ENCODE results near the gene ZBTB7C.
A peak's percentile ranks its signal among the peaks of the same experiment; 100 is the strongest.

ZBTB7C gene

DNA sequence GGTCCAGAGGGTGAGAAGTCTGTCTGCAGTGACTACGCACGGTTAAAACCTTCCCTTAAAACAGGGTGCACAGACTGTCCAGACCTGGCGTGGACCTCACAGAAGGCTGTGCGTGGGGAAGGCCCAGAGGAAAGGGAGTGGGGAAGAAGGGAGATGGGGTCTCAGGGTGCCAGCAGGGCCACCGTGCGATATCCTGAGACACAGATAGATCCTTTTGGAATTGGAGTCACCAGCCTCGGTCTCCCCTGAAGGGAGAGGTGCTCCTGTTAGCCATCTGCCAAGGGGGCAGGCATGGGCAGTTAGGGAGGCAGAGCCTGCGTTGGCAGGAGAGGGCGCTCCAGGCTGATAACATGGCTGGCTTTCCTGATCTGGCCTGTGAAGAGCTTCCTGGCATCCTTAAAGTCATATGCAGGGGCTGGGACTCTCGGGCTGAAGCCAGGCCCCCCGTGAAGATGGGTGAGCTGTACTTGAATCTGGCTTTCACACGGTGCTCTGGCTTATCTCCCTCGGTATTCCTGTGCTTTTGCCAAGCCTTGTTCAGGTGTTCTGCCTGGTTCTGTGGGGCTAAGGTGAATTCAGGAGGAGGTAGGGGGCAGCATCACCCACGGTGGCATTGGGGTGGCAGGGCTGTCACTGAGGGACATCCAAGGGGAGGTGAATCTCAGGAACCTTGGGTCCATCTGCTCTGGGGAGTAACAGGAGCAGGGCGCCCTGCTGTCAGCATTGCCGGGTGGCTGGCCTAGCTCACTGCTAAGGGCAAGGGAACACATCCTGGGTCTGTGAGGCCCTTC is 371.5 kb downstream of the ZBTB7C start:
- no peaks in the 10 kb centered on the region for H3K9me3 ChIP-seq (ENCODE audit: control insufficient read depth, low read length)
- peak; percentile 18 for TF ChIP-seq CTCF (IDR thresholded peaks at IDR 0.05)
- H3K36me3 ChIP-seq (ENCODE audit: control insufficient read depth, insufficient read depth, low read length), result no peaks in the 10 kb centered on the region
- no peaks in the 10 kb centered on the region for H3K4me1 ChIP-seq
- no peak overlapping the region for H3K27ac ChIP-seq
- H3K79me2 ChIP-seq, result no peaks in the 10 kb centered on the region
- H2AFZ ChIP-seq, result no peak overlapping the region
- H3K9ac ChIP-seq, result no peak overlapping the region
- H3K4me3 ChIP-seq (ENCODE audit: low read depth, low read length), result no peak overlapping the region
- H3K4me2 ChIP-seq (ENCODE audit: low read length), result no peak overlapping the region
- H3K27me3 ChIP-seq (ENCODE audit: control insufficient read depth, insufficient read depth, low read length), result no peaks in the 10 kb centered on the region

DNA sequence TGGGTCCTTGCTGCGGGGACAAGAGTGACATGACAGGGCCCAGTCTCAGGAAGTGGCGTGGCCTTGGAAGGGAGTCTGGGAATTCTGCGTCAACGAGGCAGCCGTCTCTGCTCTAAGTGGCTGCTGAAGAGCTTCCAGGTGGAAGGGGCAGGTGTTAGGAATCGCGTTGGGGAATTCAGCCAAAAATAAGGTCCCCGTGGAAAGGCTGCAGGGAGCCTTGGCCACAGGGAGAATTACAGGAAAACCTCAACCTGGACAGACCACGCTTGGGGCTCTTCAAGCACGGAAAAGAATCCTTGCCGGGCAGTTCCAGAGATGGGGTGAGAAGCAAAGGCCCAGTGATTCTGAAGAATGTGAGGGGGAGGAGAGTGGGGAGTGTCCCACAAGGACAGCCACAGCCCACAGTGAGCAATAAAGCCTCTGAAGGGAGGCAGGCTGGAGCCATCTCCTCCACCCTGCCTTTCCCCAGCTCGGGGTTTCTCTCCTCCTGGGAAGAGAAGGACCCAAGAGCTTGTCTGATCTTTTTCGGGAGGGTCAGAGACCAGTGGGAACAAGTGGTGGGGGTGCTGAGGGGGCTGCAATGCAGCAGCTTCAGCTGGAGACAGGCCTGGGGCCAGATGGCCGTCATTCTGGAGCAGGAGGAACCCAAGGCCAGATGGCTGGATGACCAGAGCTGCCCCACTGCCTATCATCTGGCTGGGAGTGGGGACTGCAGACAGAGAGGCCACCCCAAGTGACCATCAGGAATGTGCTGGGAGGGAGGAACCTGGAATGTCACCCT is 372.4 kb downstream of the ZBTB7C start:
- H3K27me3 ChIP-seq (ENCODE audit: control insufficient read depth, insufficient read depth, low read length), result no peaks in the 10 kb centered on the region
- H3K27ac ChIP-seq, result no peak overlapping the region
- H3K9ac ChIP-seq, result no peak overlapping the region
- no peaks in the 10 kb centered on the region for H3K4me1 ChIP-seq
- H2AFZ ChIP-seq, result no peak overlapping the region
- no peaks in the 10 kb centered on the region for H3K79me2 ChIP-seq
- no peaks in the 10 kb centered on the region for H3K9me3 ChIP-seq (ENCODE audit: control insufficient read depth, low read length)
- no peak overlapping the region for H3K4me2 ChIP-seq (ENCODE audit: low read length)
- H3K4me3 ChIP-seq (ENCODE audit: low read depth, low read length), result no peak overlapping the region
- no peak for TF ChIP-seq CTCF (IDR thresholded peaks at IDR 0.05)
- no peaks in the 10 kb centered on the region for H3K36me3 ChIP-seq (ENCODE audit: control insufficient read depth, insufficient read depth, low read length)

DNA sequence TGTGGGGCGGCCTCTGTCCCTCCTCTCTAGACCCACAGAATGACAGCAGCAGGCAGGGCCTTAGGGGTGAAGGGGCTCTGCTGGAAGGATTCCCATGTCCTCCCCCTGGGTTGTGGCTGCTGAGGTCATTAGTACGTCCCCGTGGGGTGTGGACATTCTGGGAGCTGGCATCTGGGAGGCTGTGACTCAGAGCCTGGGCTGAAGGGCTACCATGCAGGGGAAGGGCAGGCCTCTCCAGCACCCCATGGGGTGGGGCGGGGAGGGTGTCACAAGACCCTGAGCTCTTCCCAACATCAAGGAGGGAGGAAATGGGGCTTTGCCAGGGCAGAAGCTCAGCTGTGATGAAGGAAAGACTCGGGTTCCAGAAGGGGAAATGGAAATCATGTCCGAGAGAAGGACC is 373.0 kb downstream of the ZBTB7C start:
- TF ChIP-seq CTCF (IDR thresholded peaks at IDR 0.05), result no peak
- Histone ChIP-seq H3K9ac (no peak overlapping the region), H3K27ac (no peak overlapping the region), H3K4me2 (ENCODE audit: low read length) (no peak overlapping the region), H3K4me3 (ENCODE audit: low read depth, low read length) (no peak overlapping the region), H3K4me1 (no peaks in the 10 kb centered on the region), H3K9me3 (ENCODE audit: control insufficient read depth, low read length) (no peaks in the 10 kb centered on the region), H3K27me3 (ENCODE audit: control insufficient read depth, insufficient read depth, low read length) (no peaks in the 10 kb centered on the region), H3K36me3 (ENCODE audit: control insufficient read depth, insufficient read depth, low read length) (no peaks in the 10 kb centered on the region), H3K79me2 (no peaks in the 10 kb centered on the region), H2AFZ (no peak overlapping the region)

DNA sequence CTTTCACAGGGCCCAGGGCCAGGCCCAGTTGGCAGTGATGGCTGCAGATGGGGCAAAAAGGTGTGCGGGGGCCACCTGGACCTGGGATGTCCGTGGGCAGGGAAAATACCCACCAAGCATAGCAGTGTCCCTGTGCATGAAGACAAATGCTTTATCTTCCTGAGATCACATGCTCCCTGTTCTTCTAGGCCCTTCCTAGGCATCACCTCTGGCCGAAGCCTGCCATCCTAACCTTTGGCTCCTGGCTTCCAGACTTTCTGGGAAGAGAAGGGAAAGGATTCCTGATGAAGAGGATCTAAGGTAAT is 373.7 kb downstream of the ZBTB7C start:
- no peak for TF ChIP-seq CTCF (IDR thresholded peaks at IDR 0.05)
- no peak overlapping the region for H3K4me3 ChIP-seq (ENCODE audit: low read depth, low read length)
- H3K36me3 ChIP-seq (ENCODE audit: control insufficient read depth, insufficient read depth, low read length), result no peaks in the 10 kb centered on the region
- H2AFZ ChIP-seq, result no peak overlapping the region
- H3K27ac ChIP-seq, result no peak overlapping the region
- H3K79me2 ChIP-seq, result no peaks in the 10 kb centered on the region
- H3K27me3 ChIP-seq (ENCODE audit: control insufficient read depth, insufficient read depth, low read length), result no peaks in the 10 kb centered on the region
- no peaks in the 10 kb centered on the region for H3K4me1 ChIP-seq
- H3K4me2 ChIP-seq (ENCODE audit: low read length), result no peak overlapping the region
- no peaks in the 10 kb centered on the region for H3K9me3 ChIP-seq (ENCODE audit: control insufficient read depth, low read length)
- H3K9ac ChIP-seq, result no peak overlapping the region
